ENCODE measurements around the gene TCHHL1. TPM values are rescaled to one million over a fixed set of nuclear protein-coding genes. Genes with fewer than 3 reads are reported as not detected.

TCHHL1 gene
- total RNA-seq, 1 donor from 2014 or later: not detected

- Mint-ChIP-seq H3K4me1 (ENCODE audit: low read depth, unreplicated experiment) (peaks cover 19% of the 10 kb centered on the region), H3K4me3 (ENCODE audit: unreplicated experiment) (peak overlapping the region; percentile 84), H3K36me3 (ENCODE audit: unreplicated experiment) (no peaks in the 10 kb centered on the region), H3K27me3 (ENCODE audit: unreplicated experiment) (peaks cover 4% of the 10 kb centered on the region), H3K27ac (ENCODE audit: unreplicated experiment) (peak overlapping the region; percentile 99), H3K9me3 (ENCODE audit: unreplicated experiment) (peaks cover 2% of the 10 kb centered on the region)
- DNase-seq: peak; percentile 82
- TF ChIP-seq CTCF (IDR thresholded peaks at IDR 0.05; ENCODE audit: partially characterized antibody, unreplicated experiment): peak; percentile 20
Observed at GRCh38 chr1:152047730-152048415, 41.0 kb downstream of the TCHHL1 start.

- Mint-ChIP-seq H3K27ac (ENCODE audit: unreplicated experiment) (no peak overlapping the region), H3K27me3 (ENCODE audit: unreplicated experiment) (peaks cover 4% of the 10 kb centered on the region), H3K36me3 (ENCODE audit: unreplicated experiment) (no peaks in the 10 kb centered on the region), H3K4me1 (ENCODE audit: low read depth, unreplicated experiment) (peaks cover 13% of the 10 kb centered on the region), H3K4me3 (ENCODE audit: unreplicated experiment) (peak overlapping the region; percentile 84), H3K9me3 (ENCODE audit: unreplicated experiment) (peaks cover 2% of the 10 kb centered on the region)
- no peak for TF ChIP-seq CTCF (IDR thresholded peaks at IDR 0.05; ENCODE audit: partially characterized antibody, unreplicated experiment)
- no peak for DNase-seq
Observed at GRCh38 chr1:152047413-152047729, 41.5 kb downstream of the TCHHL1 start.

GRCh38 chr1:152044386-152044785 lies 44.5 kb downstream of the TCHHL1 start:
- no peak for DNase-seq
- Mint-ChIP-seq H3K4me1 (ENCODE audit: low read depth, unreplicated experiment) (peaks cover 11% of the 10 kb centered on the region), H3K4me3 (ENCODE audit: unreplicated experiment) (no peak overlapping the region), H3K27me3 (ENCODE audit: unreplicated experiment) (peaks cover 4% of the 10 kb centered on the region), H3K27ac (ENCODE audit: unreplicated experiment) (no peak overlapping the region), H3K9me3 (ENCODE audit: unreplicated experiment) (peaks cover 2% of the 10 kb centered on the region), H3K36me3 (ENCODE audit: unreplicated experiment) (no peaks in the 10 kb centered on the region)
- no peak for TF ChIP-seq CTCF (IDR thresholded peaks at IDR 0.05; ENCODE audit: partially characterized antibody, unreplicated experiment)

- H3K4me3 Mint-ChIP-seq (ENCODE audit: unreplicated experiment): no peak overlapping the region
- peaks cover 11% of the 10 kb centered on the region for H3K4me1 Mint-ChIP-seq (ENCODE audit: low read depth, unreplicated experiment)
Observed at GRCh38 chr1:152043870-152044269, 45.0 kb downstream of the TCHHL1 start.

More at GRCh38 chr1:152043870-152044269, 45.0 kb downstream of the TCHHL1 start:
- Mint-ChIP-seq H3K9me3 (ENCODE audit: unreplicated experiment) (peaks cover 2% of the 10 kb centered on the region), H3K27me3 (ENCODE audit: unreplicated experiment) (peaks cover 4% of the 10 kb centered on the region), H3K36me3 (ENCODE audit: unreplicated experiment) (no peaks in the 10 kb centered on the region), H3K27ac (ENCODE audit: unreplicated experiment) (no peak overlapping the region)
- TF ChIP-seq CTCF (IDR thresholded peaks at IDR 0.05; ENCODE audit: partially characterized antibody, unreplicated experiment): no peak
- DNase-seq: no peak

Measured in glutamatergic neuron (in vitro differentiated cells).